Stomach (tissue), 4 donors: ENCODE data around the gene ETV1.

Source experiments
- EP300 ChIP-seq: sonication (generic); formaldehyde crosslinking; IDR thresholded peaks from one replicate; pipeline ENCODE4 v1.6.1; 2017; ENCODE audit warnings: antibody characterized with exemption
- POLR2A ChIP-seq, 4 donors: fragments of 450-650 bp; IDR thresholded peaks; one replicate each; pipeline ENCODE4 v1.6.1; 2016; ENCODE audit warnings: antibody characterized with exemption in 4 of 4, control low read depth in 2 of 4, mild to moderate bottlenecking in 1 of 4, moderate library complexity in 1 of 4
- POLR2AphosphoS5 ChIP-seq, 3 donors: sonication (generic); formaldehyde crosslinking; IDR thresholded peaks; one replicate each; pipeline ENCODE4 v1.6.1; 2016; ENCODE audit warnings: antibody characterized with exemption in 3 of 3
- TF ChIP-seq, protein P1 (sequence below), 7 experiments: fragments of 450-650 bp in 4 of 7; fragments of 200-600 bp in 3 of 7; sonication (generic) in 3 of 7; IDR thresholded peaks; one replicate each; pipeline ENCODE4 v1.5.1; 2016 to 2019; ENCODE audit warnings: antibody characterized with exemption in 7 of 7, control low read depth in 2 of 7, mild to moderate bottlenecking in 1 of 7

DNA sequence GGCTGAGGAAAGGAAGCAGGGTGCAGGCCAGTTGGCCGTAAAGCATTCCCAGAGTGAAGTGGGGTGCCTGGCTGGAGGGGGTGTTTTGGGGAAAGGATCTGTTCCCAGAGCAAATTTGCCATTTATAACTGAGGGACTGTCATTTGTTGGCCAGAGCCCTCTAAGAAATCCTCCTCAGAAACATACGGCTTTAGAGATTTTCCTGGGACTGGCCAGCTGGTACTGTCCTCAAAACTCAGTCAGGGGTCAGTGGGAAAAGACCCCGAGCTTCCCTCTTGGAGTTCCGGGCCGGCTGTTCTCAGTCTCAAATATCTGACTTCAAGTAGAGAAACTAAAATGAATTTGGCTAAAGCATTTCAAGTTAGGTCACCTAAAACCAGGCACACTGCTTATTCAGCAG, 55.9 kb downstream of the ETV1 start:
- TF ChIP-seq POLR2A (IDR thresholded peaks at IDR 0.05), result no peak
- TF ChIP-seq, protein P1, sequence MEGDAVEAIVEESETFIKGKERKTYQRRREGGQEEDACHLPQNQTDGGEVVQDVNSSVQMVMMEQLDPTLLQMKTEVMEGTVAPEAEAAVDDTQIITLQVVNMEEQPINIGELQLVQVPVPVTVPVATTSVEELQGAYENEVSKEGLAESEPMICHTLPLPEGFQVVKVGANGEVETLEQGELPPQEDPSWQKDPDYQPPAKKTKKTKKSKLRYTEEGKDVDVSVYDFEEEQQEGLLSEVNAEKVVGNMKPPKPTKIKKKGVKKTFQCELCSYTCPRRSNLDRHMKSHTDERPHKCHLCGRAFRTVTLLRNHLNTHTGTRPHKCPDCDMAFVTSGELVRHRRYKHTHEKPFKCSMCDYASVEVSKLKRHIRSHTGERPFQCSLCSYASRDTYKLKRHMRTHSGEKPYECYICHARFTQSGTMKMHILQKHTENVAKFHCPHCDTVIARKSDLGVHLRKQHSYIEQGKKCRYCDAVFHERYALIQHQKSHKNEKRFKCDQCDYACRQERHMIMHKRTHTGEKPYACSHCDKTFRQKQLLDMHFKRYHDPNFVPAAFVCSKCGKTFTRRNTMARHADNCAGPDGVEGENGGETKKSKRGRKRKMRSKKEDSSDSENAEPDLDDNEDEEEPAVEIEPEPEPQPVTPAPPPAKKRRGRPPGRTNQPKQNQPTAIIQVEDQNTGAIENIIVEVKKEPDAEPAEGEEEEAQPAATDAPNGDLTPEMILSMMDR (IDR thresholded peaks at IDR 0.05), result no peak
- no peak for TF ChIP-seq POLR2AphosphoS5 (IDR thresholded peaks at IDR 0.05)
- TF ChIP-seq EP300, result no peak
